Measurements from ENCODE around the gene MORN4. TPM values are rescaled to one million over a fixed set of nuclear protein-coding genes. Genes with fewer than 3 reads are reported as not detected.
A peak's percentile ranks its signal among the peaks of the same experiment; 100 is the strongest.

Gene MORN4
- total and polyA plus RNA-seq, 8 donors: 4.1 to 21.1 (median 15.0) TPM

- Histone ChIP-seq H3K4me1 (peaks cover 0 to 4% of the 10 kb centered on the region in 2 donors), H3K9me3 (no peaks in the 10 kb centered on the region), H3K27ac (no peak overlapping the region), H3K27me3 (no peaks in the 10 kb centered on the region), H3K36me3 (peaks cover 0 to 60% of the 10 kb centered on the region in 2 donors), H3K4me3 (no peak overlapping the region)
- DNase-seq (peak in 1 of 4 donors; percentile 61), ATAC-seq (peak; percentile 92)
- intact Hi-C loops (cut with DNase I): loop anchor here in 1 of 2 donors (10.0 kb wide), 1 partner anchor 58 kb away; the partner anchor contains the start of gene ZFYVE27
- peak; percentile 83 to 87 for TF ChIP-seq CTCF (IDR thresholded peaks at IDR 0.05)
Observed at GRCh38 chr10:97676770-97677581, 43.7 kb upstream of the MORN4 start.

GRCh38 chr10:97675222-97675621 is 41.9 kb upstream of the MORN4 start:
- Histone ChIP-seq H3K4me1 (peaks cover 0 to 4% of the 10 kb centered on the region in 2 donors), H3K27ac (no peak overlapping the region), H3K27me3 (no peaks in the 10 kb centered on the region), H3K4me3 (no peak overlapping the region), H3K9me3 (no peaks in the 10 kb centered on the region), H3K36me3 (peaks cover 0 to 77% of the 10 kb centered on the region in 2 donors)
- no peak for ATAC-seq
- DNase-seq: no peak
- intact Hi-C loops (cut with DNase I): loop anchor here in 1 of 2 donors (10.0 kb wide), 1 partner anchor 60 kb away; the partner anchor contains the start of gene ZFYVE27
- TF ChIP-seq CTCF (IDR thresholded peaks at IDR 0.05): no peak

GRCh38 chr10:97673736-97674525 is 40.6 kb upstream of the MORN4 start:
- no peaks in the 10 kb centered on the region for H3K27me3 ChIP-seq
- H3K4me3 ChIP-seq: no peak overlapping the region
- peaks cover 0 to 4% of the 10 kb centered on the region in 2 donors for H3K4me1 ChIP-seq
- TF ChIP-seq CTCF (IDR thresholded peaks at IDR 0.05): no peak
- no peaks in the 10 kb centered on the region for H3K9me3 ChIP-seq
- peaks cover 0 to 82% of the 10 kb centered on the region in 2 donors for H3K36me3 ChIP-seq
- DNase-seq (no peak), ATAC-seq (no peak)
- H3K27ac ChIP-seq: no peak overlapping the region
- intact Hi-C loops (cut with DNase I): loop anchor here in 1 of 2 donors (10.0 kb wide), 1 partner anchor 61 kb away; the partner anchor contains the start of gene ZFYVE27

GRCh38 chr10:97669571-97669970 is 36.3 kb upstream of the MORN4 start:
- no peak for ATAC-seq
- no peak overlapping the region for H3K27ac ChIP-seq
- H3K36me3 ChIP-seq: peaks cover 0 to 95% of the 10 kb centered on the region in 2 donors
- TF ChIP-seq CTCF (IDR thresholded peaks at IDR 0.05): no peak
- H3K27me3 ChIP-seq: no peaks in the 10 kb centered on the region
- H3K4me3 ChIP-seq: no peak overlapping the region
- intact Hi-C loops (cut with DNase I): no loop called here
- no peaks in the 10 kb centered on the region for H3K4me1 ChIP-seq
- H3K9me3 ChIP-seq: no peaks in the 10 kb centered on the region
- no peak for DNase-seq

- H3K36me3 ChIP-seq: peaks cover 0 to 96% of the 10 kb centered on the region in 2 donors
- no peak for DNase-seq
- H3K4me1 ChIP-seq: no peaks in the 10 kb centered on the region
- intact Hi-C loops (cut with DNase I): no loop called here
- no peak for TF ChIP-seq CTCF (IDR thresholded peaks at IDR 0.05)
- H3K9me3 ChIP-seq: no peaks in the 10 kb centered on the region
- no peak overlapping the region for H3K4me3 ChIP-seq
- ATAC-seq: peak; percentile 46
- H3K27me3 ChIP-seq: no peaks in the 10 kb centered on the region
- no peak overlapping the region for H3K27ac ChIP-seq
Observed at GRCh38 chr10:97667463-97667862, 34.2 kb upstream of the MORN4 start.

All from left lung (tissue), 10 donors.